Fibroblast of the aortic adventitia (primary cell): ENCODE data around the gene ENTREP3. TPM values are rescaled to one million over a fixed set of nuclear protein-coding genes. Genes with fewer than 3 reads are reported as not detected.

ENCODE experiments used
- DNase-seq: peaks from one replicate; pipeline ENCODE4 v3.0.0-alpha.2; 2010; ENCODE audit warnings: low read depth
- H3K4me3 ChIP-seq: 2 replicates; pipeline ENCODE4 v1.5.1; 2011; ENCODE audit warnings: low read depth, mild to moderate bottlenecking, control low read depth, low read length, moderate library complexity
- total RNA-seq: library from RNA; depleted of rRNA; stranded (reverse); fragments of >200 nt; gene quantifications from 2 replicates; pipeline ENCODE4 v1.2.3, GENCODE V29; 2012; ENCODE audit warnings: low replicate concordance
- TF ChIP-seq, protein P1 (sequence below): IDR thresholded peaks from 2 replicates; pipeline ENCODE4 v1.5.1; 2011; ENCODE audit warnings: mild to moderate bottlenecking, low read length, control low read depth, inconsistent platforms; ENCODE audit not compliant: insufficient read depth

ENTREP3 gene
- total RNA-seq, 1 donor, result 9.3 TPM

DNA sequence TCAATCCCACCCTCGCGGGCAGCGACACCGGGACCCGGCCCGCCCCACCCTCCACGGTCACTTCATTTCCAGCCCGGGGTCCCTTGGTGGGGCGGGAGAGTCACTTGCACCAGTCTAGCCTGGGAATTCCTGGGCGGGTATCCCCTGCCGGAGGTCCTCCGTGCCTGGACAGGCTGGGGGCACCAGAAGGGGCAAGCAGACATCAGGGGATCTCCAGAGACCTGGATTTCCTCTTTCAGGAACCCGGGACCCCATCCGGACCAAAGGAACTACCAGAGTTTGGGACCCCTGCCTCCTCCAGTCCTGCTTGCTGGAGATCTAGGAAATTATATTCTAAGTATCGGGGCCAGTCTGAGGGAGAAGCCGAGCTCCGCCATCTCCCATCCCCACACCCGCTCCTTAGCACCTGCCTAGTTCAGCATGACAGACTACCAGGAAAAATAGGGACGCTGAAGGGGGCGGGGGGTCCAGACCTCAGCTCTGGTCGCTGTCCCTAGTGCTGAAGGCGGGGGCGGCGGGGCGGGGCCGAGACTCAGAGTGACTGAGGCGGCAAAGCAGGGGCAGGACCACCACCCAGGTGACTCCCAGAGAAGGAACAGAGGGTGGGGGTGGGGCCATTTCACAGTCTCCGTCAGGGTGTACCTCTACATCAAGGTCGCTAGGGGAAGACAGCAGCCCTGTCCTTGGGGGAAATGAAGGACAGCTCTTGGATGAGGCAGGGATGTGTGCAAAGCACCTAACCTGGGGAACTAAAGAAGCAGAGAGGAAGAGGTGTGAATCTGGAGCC lies 22.8 kb upstream of the ENTREP3 start:
- DNase-seq, result peak; percentile 12
- TF ChIP-seq, protein P1, sequence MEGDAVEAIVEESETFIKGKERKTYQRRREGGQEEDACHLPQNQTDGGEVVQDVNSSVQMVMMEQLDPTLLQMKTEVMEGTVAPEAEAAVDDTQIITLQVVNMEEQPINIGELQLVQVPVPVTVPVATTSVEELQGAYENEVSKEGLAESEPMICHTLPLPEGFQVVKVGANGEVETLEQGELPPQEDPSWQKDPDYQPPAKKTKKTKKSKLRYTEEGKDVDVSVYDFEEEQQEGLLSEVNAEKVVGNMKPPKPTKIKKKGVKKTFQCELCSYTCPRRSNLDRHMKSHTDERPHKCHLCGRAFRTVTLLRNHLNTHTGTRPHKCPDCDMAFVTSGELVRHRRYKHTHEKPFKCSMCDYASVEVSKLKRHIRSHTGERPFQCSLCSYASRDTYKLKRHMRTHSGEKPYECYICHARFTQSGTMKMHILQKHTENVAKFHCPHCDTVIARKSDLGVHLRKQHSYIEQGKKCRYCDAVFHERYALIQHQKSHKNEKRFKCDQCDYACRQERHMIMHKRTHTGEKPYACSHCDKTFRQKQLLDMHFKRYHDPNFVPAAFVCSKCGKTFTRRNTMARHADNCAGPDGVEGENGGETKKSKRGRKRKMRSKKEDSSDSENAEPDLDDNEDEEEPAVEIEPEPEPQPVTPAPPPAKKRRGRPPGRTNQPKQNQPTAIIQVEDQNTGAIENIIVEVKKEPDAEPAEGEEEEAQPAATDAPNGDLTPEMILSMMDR, result peak; percentile 41
- H3K4me3 ChIP-seq, result peak overlapping the region; percentile 77

GRCh38 chr1:155277070-155277901 lies 22.0 kb upstream of the ENTREP3 start, which contains the start of gene HCN3:
TSS of gene HCN3 (plus strand) at chr1:155277463. CDS start at chr1:155277591, 128 bp downstream.
- DNase-seq, result peak; percentile 95
- H3K4me3 ChIP-seq, result peak within 1 kb of the TSS; percentile 77
- TF ChIP-seq, protein P1, result peak; percentile 23

DNA sequence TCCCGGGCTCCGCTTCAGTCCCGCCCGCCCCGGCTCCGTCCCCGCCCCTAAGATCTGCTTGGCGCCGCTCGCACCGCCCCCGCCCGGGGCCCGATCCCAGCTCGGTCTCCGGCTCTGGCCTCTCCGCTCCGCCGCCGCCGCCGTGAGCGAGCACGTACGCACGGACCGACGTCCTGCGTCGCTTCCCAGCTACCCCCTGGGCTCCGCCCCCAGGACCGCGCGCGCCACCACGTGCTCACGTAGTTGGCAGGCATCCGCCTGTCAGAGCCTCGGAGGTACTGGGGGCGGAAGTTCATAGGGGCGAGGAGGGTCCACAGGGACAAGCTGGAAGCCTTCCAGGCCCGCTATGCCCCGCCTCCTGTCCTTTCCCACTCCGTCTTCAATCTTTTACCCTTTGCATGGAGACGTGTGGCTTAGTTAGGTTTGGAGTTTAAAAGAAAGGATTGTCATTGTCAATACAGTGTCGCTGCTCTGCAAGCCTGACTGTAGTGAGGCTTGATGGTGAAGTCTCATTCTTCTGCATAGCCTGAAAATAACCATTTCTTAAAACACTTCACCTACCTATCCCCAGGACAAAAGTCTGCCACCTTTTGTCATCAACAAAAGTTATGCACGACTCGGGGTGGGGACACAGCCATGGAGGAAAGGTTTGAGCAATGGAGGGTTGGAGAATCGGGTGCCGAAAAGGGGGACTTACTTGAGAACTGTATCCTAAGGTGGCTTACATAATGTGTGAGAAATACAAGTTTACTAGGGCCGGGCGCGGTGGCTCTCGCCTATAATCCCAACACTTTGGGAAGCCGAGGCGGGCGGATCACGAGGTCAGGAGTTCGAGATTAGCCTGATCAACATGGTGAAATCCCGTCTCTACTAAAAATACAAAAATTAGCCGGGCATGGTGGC lies 18.3 kb upstream of the ENTREP3 start, which contains the start of gene CLK2:
Gene CLK2 (minus strand): TSS at position 162 of the 903 bp plus-strand sequence. CDS start 2,527 bp downstream, outside the sequence.
- TF ChIP-seq, protein P1, result no peak
- DNase-seq, result peak; percentile 88
- peak within 1 kb of the TSS; percentile 75 for H3K4me3 ChIP-seq

- peak; percentile 68 for DNase-seq
- peak overlapping the region; percentile 75 for H3K4me3 ChIP-seq
- TF ChIP-seq, protein P1, result no peak
Measured at GRCh38 chr1:155272466-155273342, 17.4 kb upstream of the ENTREP3 start.

DNA sequence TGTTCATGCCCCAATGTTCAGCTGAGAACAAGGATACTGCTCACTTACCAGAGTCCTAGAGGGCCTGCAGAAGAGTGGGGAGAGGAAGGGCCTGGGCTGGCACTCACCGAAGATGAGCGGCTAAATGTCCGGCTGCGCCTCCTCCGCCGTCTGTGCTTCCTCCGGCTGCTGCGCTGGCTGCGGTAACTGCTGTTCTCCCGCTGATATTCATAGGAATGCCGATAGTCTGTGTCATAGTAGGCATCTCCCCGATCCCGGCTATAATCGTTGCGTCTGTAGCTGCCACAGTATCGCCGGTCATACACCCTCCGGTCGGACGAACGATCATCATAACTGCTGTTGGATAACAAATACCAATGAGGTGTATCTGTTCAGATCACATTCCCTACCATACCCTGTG lies 14.1 kb upstream of the ENTREP3 start:
- DNase-seq, result no peak
- no peak overlapping the region for H3K4me3 ChIP-seq
- TF ChIP-seq, protein P1, result no peak
